HG03354 (cell line): Measurements from ENCODE around the gene CYB561D2.
A peak's percentile ranks its signal among the peaks of the same experiment; 100 is the strongest.

Experiments
- ATAC-seq: cut with Tn5 transposase; IDR thresholded peaks from one replicate; pipeline ENCODE4 v1.9.1; 2021; ENCODE audit warnings: mild to moderate bottlenecking; ENCODE audit not compliant: unreplicated experiment, poor library complexity, severe bottlenecking

Gene CYB561D2

DNA sequence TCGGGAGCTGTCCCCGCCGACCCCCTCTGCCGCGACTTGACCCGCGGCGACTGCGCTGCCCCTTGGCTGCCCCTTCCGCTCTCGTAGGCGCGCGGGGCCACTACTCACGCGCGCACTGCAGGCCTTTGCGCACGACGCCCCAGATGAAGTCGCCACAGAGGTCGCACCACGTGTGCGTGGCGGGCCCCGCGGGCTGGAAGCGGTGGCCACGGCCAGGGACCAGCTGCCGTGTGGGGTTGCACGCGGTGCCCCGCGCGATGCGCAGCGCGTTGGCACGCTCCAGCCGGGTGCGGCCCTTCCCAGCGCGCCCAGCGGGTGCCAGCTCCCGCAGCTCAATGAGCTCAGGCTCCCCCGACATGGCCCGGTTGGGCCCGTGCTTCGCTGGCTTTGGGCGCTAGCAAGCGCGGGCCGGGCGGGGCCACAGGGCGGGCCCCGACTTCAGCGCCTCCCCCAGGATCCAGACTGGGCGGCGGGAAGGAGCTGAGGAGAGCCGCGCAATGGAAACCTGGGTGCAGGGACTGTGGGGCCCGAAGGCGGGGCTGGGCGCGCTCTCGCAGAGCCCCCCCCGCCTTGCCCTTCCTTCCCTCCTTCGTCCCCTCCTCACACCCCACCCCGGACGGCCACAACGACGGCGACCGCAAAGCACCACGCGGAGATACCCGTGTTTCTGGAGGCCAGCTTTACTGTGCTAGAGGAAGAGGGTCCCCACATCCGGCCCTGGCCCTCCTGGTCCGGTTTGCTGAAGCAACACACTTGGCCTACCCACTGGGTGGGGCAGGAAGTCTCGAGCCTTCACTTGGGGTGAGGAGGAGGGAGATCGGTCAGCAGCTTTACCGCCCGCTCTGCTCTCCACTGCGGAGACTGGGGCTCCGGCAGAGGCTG, 10.0 kb upstream of the CYB561D2 start, which contains the start of gene RASSF1:
RASSF1 (minus strand) TSS at position 389 of the 882 bp plus-strand sequence; CDS start at position 358, 31 bp downstream.
- ATAC-seq = no peak

DNA sequence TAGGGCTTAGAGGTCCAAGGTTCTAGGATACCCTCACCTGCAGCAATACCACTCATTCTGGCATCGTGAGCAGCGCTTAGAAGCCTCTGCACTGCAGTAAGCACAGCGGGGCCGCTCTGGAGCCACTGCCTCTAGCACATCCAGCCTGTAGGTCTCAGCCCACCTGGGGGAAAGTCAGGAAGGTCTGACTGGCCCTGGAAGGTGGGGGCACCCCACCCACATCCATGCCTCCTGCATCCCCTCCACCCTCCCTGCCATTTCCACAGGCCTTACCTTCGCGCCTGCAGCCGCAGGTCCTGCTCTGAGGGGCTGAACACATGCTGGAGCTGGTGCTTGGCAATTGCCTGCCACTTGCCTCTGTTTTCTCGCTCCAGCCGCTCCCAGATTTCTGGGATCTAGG, 9.1 kb upstream of the CYB561D2 start:
- no peak for ATAC-seq

DNA sequence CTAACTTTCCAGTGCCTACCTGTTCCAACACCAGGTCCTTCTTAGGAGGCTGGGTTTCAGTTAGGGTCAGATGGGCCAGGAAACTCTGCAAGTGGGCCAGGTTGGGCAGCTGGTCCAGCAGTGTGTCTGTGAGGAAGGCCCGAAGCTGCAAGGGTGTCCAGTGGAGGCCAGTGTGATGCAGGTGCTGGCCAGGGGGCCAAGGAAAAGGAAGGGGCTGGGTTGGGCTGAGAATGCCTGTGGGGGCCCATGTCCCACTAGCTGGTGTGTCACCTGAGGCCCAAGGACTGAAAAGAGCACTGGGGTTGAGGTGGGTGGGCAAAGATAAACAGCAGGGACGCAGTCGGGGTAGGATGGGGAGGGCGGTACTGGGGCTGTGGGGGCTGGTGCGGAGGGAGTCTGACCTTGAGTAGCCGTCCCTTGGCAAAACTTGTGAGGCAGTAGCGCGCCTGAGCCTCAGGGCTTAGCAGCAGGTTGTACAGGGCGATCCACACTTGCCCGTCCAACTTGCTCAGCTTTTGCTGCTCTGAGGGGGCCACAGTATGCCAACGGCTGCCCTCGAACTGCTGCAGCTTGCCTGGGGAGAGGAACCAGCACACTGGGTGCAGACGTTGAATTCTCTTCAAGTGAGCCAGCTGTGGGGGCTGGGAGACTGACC, 8.5 kb upstream of the CYB561D2 start:
- ATAC-seq = no peak

DNA sequence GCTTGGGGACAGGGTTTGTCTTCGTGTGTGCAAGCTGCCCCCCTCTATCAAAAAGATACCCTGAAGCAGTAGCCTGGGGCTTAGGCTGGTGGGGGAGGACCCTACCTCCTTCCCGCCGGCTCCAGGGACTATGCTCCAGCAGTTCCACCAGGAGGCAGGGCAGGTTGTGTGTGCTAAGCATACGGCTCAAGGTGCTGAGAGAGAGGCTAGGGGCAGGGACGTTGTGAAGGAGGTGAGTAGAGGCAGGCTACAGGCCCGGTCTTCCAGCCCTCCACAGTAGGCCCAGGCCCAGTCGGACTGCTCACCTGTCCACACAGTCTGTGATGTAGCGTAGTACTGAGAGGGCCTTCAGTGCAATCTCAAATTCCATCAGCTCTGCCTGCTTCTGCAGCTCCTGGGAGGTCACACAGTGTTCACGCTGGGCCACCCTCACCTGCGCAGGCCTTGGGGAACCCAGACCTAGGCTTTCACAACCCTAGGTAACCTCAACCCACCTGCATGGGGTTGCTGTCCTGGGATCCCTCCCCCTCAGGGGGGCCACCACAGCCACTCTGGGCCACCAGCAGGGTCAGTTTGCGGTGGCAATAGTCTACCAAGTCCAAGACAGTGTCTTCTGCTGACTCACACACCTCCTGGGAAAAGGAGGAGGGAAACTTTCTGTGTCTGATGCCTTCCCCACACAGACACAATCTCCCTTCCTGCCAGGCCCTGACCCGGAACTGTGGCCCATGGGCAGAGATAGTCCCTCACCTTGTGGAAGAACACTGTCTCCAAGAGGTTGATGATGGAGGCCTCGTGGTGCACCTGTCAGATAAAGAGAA, 7.6 kb upstream of the CYB561D2 start:
- no peak for ATAC-seq

DNA sequence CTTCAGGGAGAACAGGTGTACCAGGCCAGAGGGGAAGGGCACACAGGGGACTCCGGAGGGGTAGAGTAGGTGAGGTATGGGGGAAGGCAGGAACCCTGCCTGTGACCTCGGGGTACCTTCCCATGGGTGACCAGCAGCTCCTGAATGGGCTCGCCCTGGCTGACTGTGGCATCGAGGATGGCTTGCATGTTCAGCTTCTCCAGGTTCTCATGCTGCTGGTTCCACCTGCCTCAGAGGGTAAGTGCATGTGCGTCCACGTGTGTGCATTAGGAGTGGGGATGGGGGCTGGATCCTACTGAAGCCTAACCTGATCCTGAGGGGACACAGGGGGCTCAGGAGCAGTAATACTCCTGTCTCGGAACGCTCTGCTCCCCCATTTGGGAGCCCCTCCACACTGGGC, 5.7 kb upstream of the CYB561D2 start:
- no peak for ATAC-seq

DNA sequence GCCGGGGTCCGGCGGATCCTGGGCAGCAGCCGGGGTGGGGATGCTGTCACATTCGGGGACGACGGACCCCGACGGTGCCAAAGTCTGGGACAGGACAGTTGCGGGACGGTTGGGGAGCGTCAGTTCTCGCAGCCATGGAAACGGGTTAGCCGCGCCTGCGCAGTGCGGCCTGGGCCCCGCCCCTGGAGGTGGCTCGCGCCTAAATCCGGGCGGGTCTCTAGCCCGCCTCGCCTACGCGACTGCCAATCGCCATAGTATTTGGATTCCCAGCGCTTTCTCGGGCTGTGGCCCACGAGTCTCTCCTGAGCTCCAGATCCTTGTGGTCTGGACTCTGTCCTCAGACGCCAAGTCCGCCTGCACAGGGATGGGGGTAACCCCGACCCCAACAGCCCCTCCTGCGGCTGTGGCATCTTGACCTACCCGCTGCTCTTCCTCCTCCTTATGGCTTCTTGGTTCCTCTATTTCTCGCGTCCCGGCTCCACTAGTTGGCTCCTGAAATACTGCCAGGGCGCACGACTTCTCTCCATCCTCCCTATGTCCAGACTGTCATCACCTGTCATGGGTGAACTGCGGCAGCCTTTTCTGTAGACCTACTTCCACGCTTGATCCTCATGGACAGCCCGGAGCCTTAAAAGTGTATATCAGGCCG, 5.0 kb upstream of the CYB561D2 start, which contains the start of gene ZMYND10:
ZMYND10 (minus strand) TSS at position 147 of the 649 bp plus-strand sequence. CDS start 153 bp downstream, outside the sequence.
- ATAC-seq = peak; percentile 33

DNA sequence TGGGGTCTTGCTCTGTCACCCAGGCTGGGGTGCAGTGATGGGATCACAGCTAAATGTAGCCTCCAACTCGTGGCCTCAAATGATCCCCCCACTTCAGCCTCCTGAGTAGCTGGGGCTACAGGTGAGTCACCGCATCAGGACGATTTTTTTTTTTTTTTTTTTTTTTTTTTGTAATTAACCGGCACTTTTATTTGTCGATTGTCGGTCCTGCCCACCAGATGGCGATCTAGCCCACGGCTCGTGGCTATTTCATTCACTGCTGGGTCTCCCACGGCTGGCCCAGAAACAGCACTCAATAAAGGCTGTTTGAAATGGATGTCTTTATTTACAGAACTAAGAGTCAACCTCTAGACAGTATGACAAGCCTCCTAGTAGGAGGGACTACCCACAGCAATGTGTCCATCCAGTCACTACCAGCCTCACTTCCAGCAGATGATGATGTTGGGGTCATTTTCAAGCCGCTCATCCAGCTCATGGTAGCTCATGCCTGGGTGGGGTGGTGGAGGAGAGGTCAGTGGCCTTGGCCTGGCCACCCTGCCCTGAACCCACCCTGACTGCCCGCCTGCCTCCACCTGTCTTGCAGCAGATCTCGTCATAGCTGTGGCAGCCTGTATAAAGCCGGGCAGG, 3.4 kb upstream of the CYB561D2 start:
- no peak for ATAC-seq

DNA sequence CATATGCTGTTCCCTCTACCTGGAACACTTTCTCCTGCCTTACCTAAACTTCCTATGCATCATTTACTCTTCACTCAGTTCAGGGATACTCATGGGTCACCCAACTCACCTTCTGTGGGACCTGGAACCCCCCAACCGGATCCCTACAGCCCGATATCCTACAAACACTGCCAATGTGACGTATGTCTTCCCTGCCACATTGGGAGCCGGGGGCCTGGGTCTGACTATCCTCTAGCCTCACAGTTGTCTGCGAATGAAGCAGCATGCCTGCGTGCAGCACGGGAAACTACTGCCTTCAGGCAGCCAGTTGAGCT, 492 bp upstream of the CYB561D2 start:
- no peak for ATAC-seq

DNA sequence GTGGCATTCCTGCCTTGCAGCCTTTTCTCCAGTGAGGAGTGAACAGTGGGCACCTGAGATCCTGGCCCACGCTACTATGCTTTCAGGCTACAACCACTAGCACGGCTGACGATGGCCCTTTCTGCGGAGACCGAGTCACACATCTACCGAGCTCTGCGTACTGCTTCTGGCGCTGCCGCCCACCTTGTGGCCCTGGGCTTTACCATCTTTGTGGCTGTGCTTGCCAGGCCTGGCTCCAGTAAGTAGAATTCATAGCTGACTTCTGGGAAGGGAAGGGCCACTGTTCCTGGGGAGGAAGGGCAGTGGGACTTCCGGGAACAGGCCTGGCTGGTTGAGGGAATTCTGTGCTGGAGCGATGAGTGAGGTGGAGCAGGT, 648 bp downstream of the CYB561D2 start:
- no peak for ATAC-seq

DNA sequence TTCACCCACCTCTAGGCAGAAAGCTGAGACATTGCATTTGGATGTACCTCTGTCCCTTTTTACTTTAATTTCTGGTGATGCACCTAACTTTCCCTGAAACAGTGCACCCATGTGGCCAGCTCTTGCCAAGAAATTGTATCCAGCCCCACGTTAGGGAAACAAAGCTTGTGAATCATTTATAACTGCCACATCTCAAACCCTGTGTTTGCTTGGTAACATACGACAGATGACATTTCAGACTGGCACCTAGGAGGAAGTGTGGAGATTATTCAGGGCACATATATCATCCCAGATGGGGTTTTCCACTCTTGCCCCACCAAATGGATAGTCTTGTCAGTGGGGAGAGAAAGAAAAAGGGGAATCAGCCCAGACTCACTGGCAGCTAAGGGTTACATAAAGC, 2.1 kb downstream of the CYB561D2 start:
- ATAC-seq = no peak

DNA sequence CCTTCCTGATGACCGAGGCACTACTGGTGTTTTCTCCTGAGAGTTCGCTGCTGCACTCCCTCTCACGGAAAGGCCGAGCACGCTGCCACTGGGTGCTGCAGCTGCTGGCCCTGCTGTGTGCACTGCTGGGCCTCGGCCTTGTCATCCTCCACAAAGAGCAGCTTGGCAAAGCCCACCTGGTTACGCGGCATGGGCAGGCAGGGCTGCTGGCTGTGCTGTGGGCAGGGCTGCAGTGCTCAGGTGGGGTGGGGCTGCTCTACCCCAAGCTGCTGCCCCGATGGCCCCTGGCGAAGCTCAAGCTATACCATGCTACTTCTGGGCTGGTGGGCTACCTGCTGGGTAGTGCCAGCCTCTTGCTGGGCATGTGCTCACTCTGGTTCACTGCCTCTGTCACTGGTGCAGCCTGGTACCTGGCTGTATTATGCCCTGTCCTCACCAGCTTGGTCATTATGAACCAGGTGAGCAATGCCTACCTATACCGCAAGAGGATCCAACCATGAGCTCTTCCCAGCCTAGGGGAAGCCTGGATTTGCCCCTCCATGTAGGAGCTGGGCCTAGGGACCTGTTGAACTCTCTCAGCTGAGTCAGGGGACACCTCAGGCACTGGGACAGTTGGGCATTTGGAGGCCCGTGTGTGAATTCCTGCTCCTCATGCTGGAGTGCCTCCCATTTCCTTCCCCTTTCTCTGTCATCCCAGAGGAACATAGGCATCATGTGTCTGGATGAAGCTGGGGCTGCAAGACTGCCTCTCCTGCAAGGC, 2.8 kb downstream of the CYB561D2 start:
- ATAC-seq = no peak

DNA sequence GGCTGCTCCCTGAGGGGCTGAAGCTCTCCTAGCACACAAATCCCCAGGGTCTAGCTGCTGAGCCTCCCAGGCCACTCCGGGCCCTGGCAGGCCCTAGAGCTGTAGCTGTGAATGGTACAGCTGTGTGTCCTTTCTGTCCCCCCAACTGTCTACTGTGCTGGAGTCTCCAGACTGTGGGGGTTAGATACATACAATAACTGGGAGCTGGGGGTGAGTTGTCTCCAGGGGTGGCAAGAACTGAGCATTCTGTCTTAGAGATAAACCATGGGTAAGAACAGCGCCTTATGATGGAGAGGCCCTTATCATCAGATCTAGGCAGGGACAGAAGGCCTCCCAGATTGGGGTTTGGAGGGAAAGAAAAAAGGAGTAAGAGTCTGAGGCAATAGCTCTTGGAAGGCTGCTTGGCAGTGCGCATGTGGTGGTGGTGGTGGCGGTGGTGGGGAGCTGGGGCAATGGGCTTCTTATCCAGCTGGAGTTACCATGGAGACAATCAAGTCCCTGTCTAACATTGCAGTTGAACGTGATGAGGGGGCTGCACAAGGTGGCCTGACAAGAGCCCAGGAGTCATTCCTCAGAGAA, 3.6 kb downstream of the CYB561D2 start:
- ATAC-seq = no peak

DNA sequence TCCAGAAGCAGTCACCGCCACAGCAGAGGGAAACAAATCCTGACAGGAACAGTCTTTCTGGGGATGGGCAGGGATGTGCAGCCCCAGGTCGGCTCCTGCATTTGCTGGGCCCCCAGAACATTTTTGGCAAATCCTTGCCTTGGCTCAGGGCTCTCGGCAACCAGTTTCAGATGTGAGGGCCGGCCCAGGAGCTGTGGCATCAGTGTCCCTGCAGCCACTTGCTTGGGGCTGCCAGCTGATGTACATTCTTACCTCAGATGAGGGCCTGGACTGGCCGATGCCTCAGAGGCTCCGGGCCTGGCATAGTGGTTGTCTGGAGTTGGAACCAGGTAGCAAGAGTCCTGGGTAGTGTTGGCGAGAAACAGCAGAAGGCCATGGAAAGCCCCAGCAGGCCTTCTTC, 4.2 kb downstream of the CYB561D2 start:
- no peak for ATAC-seq

DNA sequence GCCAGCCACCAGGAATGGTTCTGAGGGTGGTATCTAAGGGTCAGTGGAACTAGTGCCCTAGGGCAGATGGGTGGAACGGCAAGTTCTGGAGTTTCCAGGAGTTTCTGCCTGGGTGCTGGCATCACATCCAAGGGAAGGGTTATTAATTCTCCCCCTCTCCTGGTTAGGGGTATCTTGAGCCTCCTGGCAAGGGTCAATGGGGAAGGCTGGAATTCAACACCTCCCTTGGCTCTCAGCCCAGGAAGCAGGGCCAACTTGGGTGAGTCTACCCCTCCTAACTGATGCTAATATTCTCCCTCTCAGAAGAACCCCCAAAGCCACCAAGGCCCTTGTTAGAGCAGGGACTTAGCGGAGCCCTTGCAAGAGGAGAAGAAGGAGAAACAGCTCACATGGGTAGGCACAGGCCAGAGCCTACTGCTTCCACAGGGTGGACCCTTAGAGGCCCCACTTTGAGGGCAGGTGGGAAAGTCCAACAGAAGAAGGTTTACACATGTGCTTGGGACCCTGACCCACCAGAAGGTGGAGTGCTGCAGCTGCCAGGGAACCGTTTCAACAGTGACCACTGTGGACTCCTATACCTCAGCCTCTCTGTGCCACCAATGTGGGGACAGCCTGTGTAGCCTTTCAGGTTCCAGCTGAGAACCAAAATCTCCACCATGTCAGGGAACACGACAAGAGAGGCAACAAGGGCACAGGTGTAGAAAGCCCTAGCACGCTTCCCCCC, 5.3 kb downstream of the CYB561D2 start:
- no peak for ATAC-seq

DNA sequence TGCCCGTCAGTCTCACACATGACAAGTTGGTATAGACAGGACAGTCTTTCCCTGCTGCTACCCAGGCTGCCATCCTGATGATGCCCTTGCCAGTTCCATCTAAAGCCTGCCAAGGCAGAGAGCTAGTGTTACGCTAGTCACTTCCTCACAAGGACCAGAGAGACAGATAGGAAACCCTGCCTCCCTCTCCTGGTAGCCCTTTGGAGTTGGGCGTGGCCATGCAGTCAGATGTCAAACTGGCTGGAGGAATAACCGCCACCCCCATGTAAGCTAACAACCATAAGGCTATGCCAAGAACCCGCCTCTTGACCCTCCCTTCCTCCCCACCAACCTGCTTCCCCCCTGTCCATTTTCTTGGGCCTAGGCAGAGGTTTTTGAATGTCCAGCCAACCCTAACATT, 5.9 kb downstream of the CYB561D2 start:
- ATAC-seq = no peak

DNA sequence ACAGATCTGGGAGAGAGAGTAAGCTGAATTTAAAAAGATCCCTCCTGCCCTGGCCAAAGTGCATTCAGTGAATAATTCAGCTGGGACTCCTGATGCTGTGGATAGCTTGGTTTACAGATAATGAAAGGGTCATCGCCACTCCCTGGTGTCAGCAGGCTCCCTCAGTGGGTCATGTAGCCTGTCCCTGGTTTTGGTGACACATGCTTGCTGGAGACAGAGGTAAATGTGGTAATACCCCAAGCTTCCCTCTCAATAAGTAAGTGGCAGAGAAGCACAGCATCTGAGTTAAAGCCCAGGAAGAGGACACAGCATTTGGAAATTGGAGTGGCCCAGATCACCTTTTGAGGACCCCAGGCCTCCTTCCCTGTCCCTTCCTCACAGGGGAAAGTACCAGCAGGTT, 6.8 kb downstream of the CYB561D2 start:
- ATAC-seq = no peak

DNA sequence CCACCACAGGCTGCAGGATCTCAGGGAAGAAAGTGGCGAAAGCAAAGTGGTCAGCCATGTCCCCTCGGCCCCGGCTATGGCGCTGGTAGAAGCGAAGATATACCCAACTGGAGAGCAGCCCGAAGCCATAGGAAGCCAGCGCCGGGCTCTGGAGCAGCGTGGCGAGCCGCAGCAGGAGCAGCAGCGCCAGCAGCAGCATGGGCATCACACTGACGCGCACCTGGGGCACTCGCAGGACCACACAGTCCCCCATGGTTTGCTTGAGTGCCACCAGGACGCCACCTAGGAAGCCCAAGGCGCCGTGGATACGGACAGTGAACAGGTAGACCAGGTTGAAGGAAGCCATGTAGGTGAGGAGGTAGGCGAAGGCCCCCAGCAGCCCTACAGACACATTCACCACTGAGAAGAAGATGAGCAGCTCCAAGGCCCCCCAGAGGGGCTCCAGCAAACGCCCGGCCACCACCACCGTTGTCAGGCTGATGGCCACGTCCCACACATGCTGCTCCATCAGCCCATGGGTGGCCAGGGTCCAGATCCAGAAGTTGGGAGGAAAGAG, 7.8 kb downstream of the CYB561D2 start:
- no peak for ATAC-seq
